Natural killer cell (primary cell): ENCODE measurements around the gene FAM107B. TPM values are rescaled to one million over a fixed set of nuclear protein-coding genes. Genes with fewer than 3 reads are reported as not detected.

Experiments used
- ATAC-seq, 3 donors: fragments of 150-1000 bp in 2 of 3; fragments of 200-7000 bp in 1 of 3; cut with Tn5 transposase; 1 replicate in 1 of 3; 2 replicates in 2 of 3; pipeline ENCODE4 v1.10.0; 2021; ENCODE audit warnings: mild to moderate bottlenecking in 2 of 3, moderate library complexity in 2 of 3
- DNase-seq, 2 donors: peaks; one replicate each; pipeline versions ENCODE4 v3.0.0 to v3.0.0-alpha.2; 2013 to 2021; ENCODE audit warnings: mixed read lengths in 1 of 2
- H3K27ac ChIP-seq: one replicate; pipeline ENCODE4 v1.5.1; 2013; ENCODE audit warnings: mild to moderate bottlenecking, low read length
- H3K27me3 ChIP-seq: one replicate; pipeline ENCODE4 v1.6.1; 2013; ENCODE audit warnings: low read length; ENCODE audit not compliant: control insufficient read depth, insufficient read depth
- H3K36me3 ChIP-seq: one replicate; pipeline ENCODE4 v1.6.1; 2013; ENCODE audit warnings: low read length; ENCODE audit not compliant: control insufficient read depth, insufficient read depth
- H3K4me1 ChIP-seq: one replicate; pipeline ENCODE4 v1.6.1; 2013; ENCODE audit warnings: low read length; ENCODE audit not compliant: control insufficient read depth, insufficient read depth
- H3K4me3 ChIP-seq: one replicate; pipeline ENCODE4 v1.5.1; 2013; ENCODE audit warnings: low read length
- H3K9me3 ChIP-seq: one replicate; pipeline ENCODE4 v1.6.1; 2013; ENCODE audit warnings: low read length; ENCODE audit not compliant: control insufficient read depth, insufficient read depth
- H3K27ac Mint-ChIP-seq, 2 donors: one replicate each; pipeline ENCODE4 v1.8.0; 2022; ENCODE audit warnings: mild to moderate bottlenecking in 2 of 2, mixed read lengths in 2 of 2, moderate library complexity in 1 of 2
- H3K27me3 Mint-ChIP-seq, 2 donors: one replicate each; pipeline ENCODE4 v1.8.0; 2022; ENCODE audit warnings: low read depth in 2 of 2, mixed read lengths in 2 of 2
- H3K36me3 Mint-ChIP-seq: one replicate; pipeline ENCODE4 v1.8.0; 2022; ENCODE audit warnings: mixed read lengths
- H3K4me1 Mint-ChIP-seq, 2 donors: one replicate each; pipeline ENCODE4 v1.8.0; 2022; ENCODE audit warnings: mixed read lengths in 2 of 2
- H3K4me3 Mint-ChIP-seq: one replicate; pipeline ENCODE4 v1.8.0; 2022; ENCODE audit warnings: mild to moderate bottlenecking, moderate library complexity, mixed read lengths
- H3K9me3 Mint-ChIP-seq, 2 donors: one replicate each; pipeline ENCODE4 v1.8.0; 2022; ENCODE audit warnings: mixed read lengths in 2 of 2
- WGBS: methylation state at CpG from one replicate; pipeline ENCODE4 v1.1.7; 2013; ENCODE audit warnings: missing lambda C conversion rate; ENCODE audit not compliant: insufficient coverage; 5-methylcytosine and 5-hydroxymethylcytosine counted together
- intact Hi-C: fragments of 100-400 bp; cut with micrococcal nuclease; formaldehyde crosslinking; loops from one replicate; pipeline ENCODE4 v1.14.2; 2022
- total RNA-seq, 4 donors: library from RNA; stranded (reverse); fragments of 120-200 nt in 1 of 4; gene quantifications; one replicate each; pipeline versions ENCODE4 v1.2.3 to v1.2.4, GENCODE V29; 2013 to 2022
- TF ChIP-seq, protein P1 (sequence below): fragments of 200-600 bp; IDR thresholded peaks from one replicate; pipeline ENCODE4 v1.8.0; 2022; ENCODE audit warnings: antibody characterized with exemption

Gene FAM107B
- total RNA-seq, 3 donors from 2014 or later (not counting 1 experiment from before 2014, with no cell fraction given): 165 to 226 (median 224) TPM

DNA sequence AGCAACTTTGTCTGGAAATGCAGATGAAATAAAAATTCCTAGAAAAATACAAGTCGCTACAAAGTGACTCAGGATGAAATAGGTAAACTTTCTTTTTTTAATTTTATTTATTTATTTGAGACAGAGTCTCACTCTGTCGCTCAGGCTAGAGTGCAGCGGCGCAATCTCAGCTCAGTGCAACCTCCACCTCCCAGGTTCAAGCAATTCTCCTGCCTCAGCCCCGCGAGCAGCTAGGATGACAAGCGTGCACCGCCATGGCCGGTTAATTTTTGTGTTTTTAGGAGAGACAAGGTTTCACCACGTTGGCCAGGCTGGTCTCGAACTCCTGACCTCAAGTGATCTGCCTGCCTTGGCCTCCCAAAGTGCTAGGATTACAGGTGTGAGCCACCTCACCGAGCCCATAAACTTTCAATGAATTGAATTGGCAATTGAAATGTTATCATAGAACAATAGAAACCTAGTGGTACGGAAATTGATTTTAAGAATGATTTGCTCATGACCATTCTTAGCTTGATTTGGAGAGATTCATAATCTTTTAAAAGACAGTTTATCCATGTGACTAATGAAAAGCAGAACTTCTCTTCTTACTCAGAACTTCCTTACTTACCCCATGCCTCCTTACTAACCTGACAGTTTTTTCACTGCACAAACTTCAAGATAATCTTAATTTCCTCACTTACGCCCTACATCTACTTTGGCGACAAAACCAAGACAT is 161.7 kb downstream of the FAM107B start:
- Histone ChIP-seq H3K27ac (no peak overlapping the region), H3K9me3 (no peaks in the 10 kb centered on the region), H3K4me1 (peaks cover 3% of the 10 kb centered on the region), H3K36me3 (no peaks in the 10 kb centered on the region), H3K4me3 (no peak overlapping the region), H3K27me3 (no peaks in the 10 kb centered on the region)
- no peak overlapping the region for H3K27ac Mint-ChIP-seq
- H3K9me3 Mint-ChIP-seq: no peaks in the 10 kb centered on the region
- H3K4me1 Mint-ChIP-seq: peaks cover 10 to 15% of the 10 kb centered on the region in 2 donors
- TF ChIP-seq, protein P1, sequence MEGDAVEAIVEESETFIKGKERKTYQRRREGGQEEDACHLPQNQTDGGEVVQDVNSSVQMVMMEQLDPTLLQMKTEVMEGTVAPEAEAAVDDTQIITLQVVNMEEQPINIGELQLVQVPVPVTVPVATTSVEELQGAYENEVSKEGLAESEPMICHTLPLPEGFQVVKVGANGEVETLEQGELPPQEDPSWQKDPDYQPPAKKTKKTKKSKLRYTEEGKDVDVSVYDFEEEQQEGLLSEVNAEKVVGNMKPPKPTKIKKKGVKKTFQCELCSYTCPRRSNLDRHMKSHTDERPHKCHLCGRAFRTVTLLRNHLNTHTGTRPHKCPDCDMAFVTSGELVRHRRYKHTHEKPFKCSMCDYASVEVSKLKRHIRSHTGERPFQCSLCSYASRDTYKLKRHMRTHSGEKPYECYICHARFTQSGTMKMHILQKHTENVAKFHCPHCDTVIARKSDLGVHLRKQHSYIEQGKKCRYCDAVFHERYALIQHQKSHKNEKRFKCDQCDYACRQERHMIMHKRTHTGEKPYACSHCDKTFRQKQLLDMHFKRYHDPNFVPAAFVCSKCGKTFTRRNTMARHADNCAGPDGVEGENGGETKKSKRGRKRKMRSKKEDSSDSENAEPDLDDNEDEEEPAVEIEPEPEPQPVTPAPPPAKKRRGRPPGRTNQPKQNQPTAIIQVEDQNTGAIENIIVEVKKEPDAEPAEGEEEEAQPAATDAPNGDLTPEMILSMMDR: no peak
- H3K4me3 Mint-ChIP-seq: no peak overlapping the region
- H3K36me3 Mint-ChIP-seq: no peaks in the 10 kb centered on the region
- H3K27me3 Mint-ChIP-seq: no peaks in the 10 kb centered on the region
- intact Hi-C loops: no loop called here
- DNase-seq: no peak
- ATAC-seq: no peak
- WGBS: 83% methylated on average over 14 of the region's 15 CpGs

DNA sequence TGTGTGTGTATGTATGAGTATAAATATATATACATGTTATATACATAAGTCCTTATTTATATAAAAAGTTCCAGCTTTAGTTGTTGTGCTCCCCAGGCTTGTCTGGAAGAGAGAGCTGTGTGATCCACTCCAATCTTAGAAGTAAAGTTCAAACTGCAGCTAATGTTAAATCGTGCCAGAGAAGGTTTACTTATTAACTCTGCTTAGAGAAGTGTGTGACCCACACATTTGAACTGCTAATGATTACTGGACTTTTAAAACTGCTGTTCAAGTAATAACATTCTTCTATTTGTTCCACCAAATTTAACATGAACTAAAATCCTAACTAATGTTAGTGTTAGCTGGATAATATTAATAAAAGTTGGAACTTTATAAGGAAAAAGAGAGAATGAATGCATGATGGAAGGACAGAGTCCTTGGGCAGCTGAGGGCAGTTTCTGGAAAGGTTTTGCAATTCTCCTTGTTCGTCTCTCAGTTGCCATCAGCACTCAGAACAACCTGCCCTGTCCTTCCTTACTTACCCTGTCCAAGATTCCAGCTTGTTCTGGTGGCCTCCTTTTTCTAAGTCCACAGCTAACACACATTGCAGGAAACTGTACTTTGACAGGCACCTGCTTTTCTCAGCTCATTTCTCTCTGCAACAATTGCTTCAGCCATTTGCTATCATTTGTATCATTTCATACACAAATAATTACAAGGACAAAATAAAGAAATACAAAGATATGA is 162.6 kb downstream of the FAM107B start:
- H3K9me3 ChIP-seq: no peaks in the 10 kb centered on the region
- peaks cover 1% of the 10 kb centered on the region for H3K4me1 ChIP-seq
- WGBS: 33% methylated on average over 2 of the region's 2 CpGs
- no peaks in the 10 kb centered on the region for H3K36me3 Mint-ChIP-seq
- no peaks in the 10 kb centered on the region for H3K27me3 ChIP-seq
- TF ChIP-seq, protein P1: no peak
- no peak overlapping the region for H3K27ac Mint-ChIP-seq
- intact Hi-C loops: no loop called here
- H3K4me1 Mint-ChIP-seq: peaks cover 10% of the 10 kb centered on the region in 2 donors
- H3K9me3 Mint-ChIP-seq: no peaks in the 10 kb centered on the region
- no peaks in the 10 kb centered on the region for H3K27me3 Mint-ChIP-seq
- H3K36me3 ChIP-seq: no peaks in the 10 kb centered on the region
- no peak overlapping the region for H3K27ac ChIP-seq
- DNase-seq: no peak
- H3K4me3 Mint-ChIP-seq: no peak overlapping the region
- no peak overlapping the region for H3K4me3 ChIP-seq
- no peak for ATAC-seq

DNA sequence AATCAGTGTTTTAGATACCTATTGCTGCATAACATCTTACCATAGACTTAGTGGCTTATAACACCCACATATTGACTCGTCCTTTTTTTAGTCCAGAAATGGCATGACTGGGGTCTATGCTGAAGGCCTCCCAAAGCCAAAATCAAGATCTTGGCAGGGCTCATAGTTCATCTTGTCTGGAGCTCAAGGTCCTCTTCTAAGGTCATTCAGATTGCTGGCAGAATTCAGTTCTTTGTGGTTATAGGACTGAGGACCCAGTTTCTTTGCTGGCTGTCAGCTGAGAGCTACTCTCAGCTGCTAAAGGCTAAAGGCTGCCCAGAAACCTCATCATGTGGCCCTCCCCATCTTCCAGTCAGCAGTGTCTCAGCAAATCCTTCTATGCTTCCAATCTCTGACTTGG is 165.5 kb downstream of the FAM107B start:
- ATAC-seq (no peak), DNase-seq (no peak)
- WGBS: 72% methylated on average over 1 of the region's 1 CpG
- no peak overlapping the region for H3K4me3 ChIP-seq
- Mint-ChIP-seq H3K4me3 (no peak overlapping the region), H3K4me1 (peaks cover 18 to 24% of the 10 kb centered on the region in 2 donors), H3K9me3 (no peaks in the 10 kb centered on the region), H3K36me3 (no peaks in the 10 kb centered on the region), H3K27ac (no peak overlapping the region), H3K27me3 (peaks cover 0 to 3% of the 10 kb centered on the region in 2 donors)
- intact Hi-C loops: no loop called here
- peaks cover 6% of the 10 kb centered on the region for H3K4me1 ChIP-seq
- H3K36me3 ChIP-seq: no peaks in the 10 kb centered on the region
- H3K27ac ChIP-seq: no peak overlapping the region
- TF ChIP-seq, protein P1: no peak
- no peaks in the 10 kb centered on the region for H3K9me3 ChIP-seq
- H3K27me3 ChIP-seq: no peaks in the 10 kb centered on the region
